HepG2 (cell line): ENCODE data around the gene LRRC28. TPM values are rescaled to one million over a fixed set of nuclear protein-coding genes. Genes with fewer than 3 reads are reported as not detected.
A peak's percentile ranks its signal among the peaks of the same experiment; 100 is the strongest.

Source experiments
- CBFB ChIP-seq: sonication (generic); formaldehyde crosslinking; IDR thresholded peaks from 2 replicates; pipeline ENCODE4 v1.4.0; 2020; ENCODE audit warnings: missing genetic modification reagents
- FOXK2 ChIP-seq: fragments of 450-650 bp; IDR thresholded peaks from 2 replicates; pipeline ENCODE4 v1.6.1; 2016
- KDM5A ChIP-seq: fragments of 200-600 bp; sonication (generic); IDR thresholded peaks from 2 replicates; pipeline ENCODE4 v1.7.0; 2018; ENCODE audit warnings: antibody characterized with exemption, mild to moderate bottlenecking, low read length, borderline replicate concordance
- KLF12 ChIP-seq: sonication (generic); formaldehyde crosslinking; IDR thresholded peaks from 2 replicates; pipeline ENCODE4 v1.4.0; 2020; ENCODE audit warnings: missing genetic modification reagents, borderline replicate concordance
- MAZ ChIP-seq, 2 experiments: sonication (generic) in 1 of 2; formaldehyde crosslinking in 1 of 2; IDR thresholded peaks; 2 replicates each; pipeline versions ENCODE4 v1.5.0 to v1.6.1; 2012 to 2020; ENCODE audit warnings: low read depth in 2 of 2, mild to moderate bottlenecking in 2 of 2, borderline replicate concordance in 1 of 2, improper control_type of control experiment in 1 of 2, low read length in 1 of 2, missing genetic modification reagents in 1 of 2, moderate library complexity in 1 of 2
- MYC ChIP-seq: sonication (generic); formaldehyde crosslinking; IDR thresholded peaks from 2 replicates; pipeline ENCODE4 v1.9.0; 2021; ENCODE audit warnings: missing genetic modification reagents, borderline replicate concordance
- NR2F1 ChIP-seq, 2 experiments: fragments of 450-650 bp in 1 of 2; formaldehyde crosslinking in 1 of 2; IDR thresholded peaks; 2 replicates each; pipeline versions ENCODE4 v1.5.0 to v1.6.1; 2016 to 2020; ENCODE audit warnings: mild to moderate bottlenecking in 1 of 2, missing compliant biosample characterization in 1 of 2, missing genetic modification reagents in 1 of 2, moderate library complexity in 1 of 2
- TBL1XR1 ChIP-seq: fragments of 150-350 bp; IDR thresholded peaks from 2 replicates; pipeline ENCODE4 v1.6.1; 2014; ENCODE audit warnings: borderline replicate concordance, low read length; ENCODE audit not compliant: partially characterized antibody
- YEATS2 ChIP-seq: sonication (generic); formaldehyde crosslinking; IDR thresholded peaks from 2 replicates; pipeline ENCODE4 v1.4.0; 2020; ENCODE audit warnings: missing genetic modification reagents, borderline replicate concordance
- polyA plus RNA-seq, 8 experiments: library from polyadenylated mRNA; depleted of rRNA in 3 of 8; stranded (reverse) in 7 of 8; unstranded in 1 of 8; fragments of >200 nt; fragmentation: Illumina TruSeq in 4 of 8; extraction: Trizol in 4 of 8; gene quantifications; 2 replicates each; pipeline versions ENCODE4 v1.2.1 to v1.2.3, GENCODE V29; 2011 to 2016; ENCODE audit warnings: low read depth in 4 of 8, missing spikeins in 1 of 8, mixed read lengths in 1 of 8; ENCODE audit not compliant: insufficient read depth in 1 of 8
- total RNA-seq, 5 experiments: library from RNA; depleted of rRNA; stranded (reverse); fragments of >200 nt; fragmentation: Illumina TruSeq; extraction: Trizol; gene quantifications; 2 replicates each; pipeline ENCODE4 v1.2.3, GENCODE V29; 2016; ENCODE audit warnings: low read depth in 1 of 5
- TF ChIP-seq, protein P1 (sequence below): sonication (generic); formaldehyde crosslinking; IDR thresholded peaks from 2 replicates; pipeline ENCODE4 v1.4.0; 2020; ENCODE audit warnings: missing genetic modification reagents
- TF ChIP-seq, protein P2 (sequence below): sonication (generic); formaldehyde crosslinking; IDR thresholded peaks from 2 replicates; pipeline ENCODE4 v1.4.0; 2020; ENCODE audit warnings: missing genetic modification reagents, borderline replicate concordance
- TF ChIP-seq, protein P3 (sequence below): sonication (generic); formaldehyde crosslinking; IDR thresholded peaks from 2 replicates; pipeline ENCODE4 v1.5.1; 2020; ENCODE audit warnings: mild to moderate bottlenecking, missing genetic modification reagents, borderline replicate concordance

The LRRC28 gene
- total and polyA plus RNA-seq, 2 of the 13 experiments (the other 11 are each of a cell fraction or from before 2014, with no cell fraction given) = 17.5 to 21.3 TPM

DNA sequence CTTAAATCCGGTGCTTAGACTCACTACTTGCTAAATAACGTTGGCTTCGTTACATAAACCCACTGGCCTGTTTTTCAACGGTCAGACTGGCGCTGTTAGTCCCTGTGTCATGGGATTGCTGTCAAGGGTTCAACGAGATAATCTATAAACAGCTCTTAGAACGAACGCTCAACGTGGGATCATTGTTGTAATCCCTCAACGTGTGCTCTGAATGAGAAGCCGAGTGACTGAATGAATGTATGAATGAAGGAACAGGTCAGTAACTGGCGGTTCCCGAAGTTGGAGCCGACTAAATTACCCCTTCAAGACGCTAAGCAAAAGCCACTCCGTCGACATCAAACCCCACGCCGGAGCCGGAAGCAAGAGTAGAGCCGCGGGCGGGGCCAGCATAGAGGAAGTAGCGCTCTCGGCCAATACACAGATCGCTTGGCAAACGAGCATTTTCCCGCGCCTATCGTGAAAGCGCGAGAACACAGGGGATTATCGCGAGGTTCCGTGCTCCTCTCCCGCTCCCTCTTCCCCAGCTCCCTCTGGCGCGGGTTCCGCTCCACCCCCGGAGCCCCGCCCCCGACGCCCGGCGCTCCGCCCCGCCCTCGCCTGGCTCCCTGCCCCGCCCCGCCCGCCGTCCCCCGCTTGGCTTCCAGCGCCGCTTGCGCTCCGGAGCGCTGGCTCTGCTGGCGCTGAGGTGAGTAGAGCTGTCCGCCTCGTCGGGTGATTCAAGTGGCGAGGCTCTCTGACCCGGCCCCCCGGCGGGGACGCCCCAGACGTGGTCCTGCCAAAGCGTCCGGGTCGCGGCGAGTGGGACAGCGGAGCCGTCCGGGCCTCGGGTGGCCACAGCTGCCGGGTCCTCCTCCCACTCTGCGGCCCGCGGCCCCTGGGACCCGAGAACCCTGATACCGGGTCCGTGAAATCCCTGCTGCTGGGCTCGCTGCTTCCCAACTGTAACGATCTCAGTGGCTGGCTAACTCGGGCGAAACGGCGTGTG lies at the start of gene LRRC28 (continued):
- TF ChIP-seq, protein P1, sequence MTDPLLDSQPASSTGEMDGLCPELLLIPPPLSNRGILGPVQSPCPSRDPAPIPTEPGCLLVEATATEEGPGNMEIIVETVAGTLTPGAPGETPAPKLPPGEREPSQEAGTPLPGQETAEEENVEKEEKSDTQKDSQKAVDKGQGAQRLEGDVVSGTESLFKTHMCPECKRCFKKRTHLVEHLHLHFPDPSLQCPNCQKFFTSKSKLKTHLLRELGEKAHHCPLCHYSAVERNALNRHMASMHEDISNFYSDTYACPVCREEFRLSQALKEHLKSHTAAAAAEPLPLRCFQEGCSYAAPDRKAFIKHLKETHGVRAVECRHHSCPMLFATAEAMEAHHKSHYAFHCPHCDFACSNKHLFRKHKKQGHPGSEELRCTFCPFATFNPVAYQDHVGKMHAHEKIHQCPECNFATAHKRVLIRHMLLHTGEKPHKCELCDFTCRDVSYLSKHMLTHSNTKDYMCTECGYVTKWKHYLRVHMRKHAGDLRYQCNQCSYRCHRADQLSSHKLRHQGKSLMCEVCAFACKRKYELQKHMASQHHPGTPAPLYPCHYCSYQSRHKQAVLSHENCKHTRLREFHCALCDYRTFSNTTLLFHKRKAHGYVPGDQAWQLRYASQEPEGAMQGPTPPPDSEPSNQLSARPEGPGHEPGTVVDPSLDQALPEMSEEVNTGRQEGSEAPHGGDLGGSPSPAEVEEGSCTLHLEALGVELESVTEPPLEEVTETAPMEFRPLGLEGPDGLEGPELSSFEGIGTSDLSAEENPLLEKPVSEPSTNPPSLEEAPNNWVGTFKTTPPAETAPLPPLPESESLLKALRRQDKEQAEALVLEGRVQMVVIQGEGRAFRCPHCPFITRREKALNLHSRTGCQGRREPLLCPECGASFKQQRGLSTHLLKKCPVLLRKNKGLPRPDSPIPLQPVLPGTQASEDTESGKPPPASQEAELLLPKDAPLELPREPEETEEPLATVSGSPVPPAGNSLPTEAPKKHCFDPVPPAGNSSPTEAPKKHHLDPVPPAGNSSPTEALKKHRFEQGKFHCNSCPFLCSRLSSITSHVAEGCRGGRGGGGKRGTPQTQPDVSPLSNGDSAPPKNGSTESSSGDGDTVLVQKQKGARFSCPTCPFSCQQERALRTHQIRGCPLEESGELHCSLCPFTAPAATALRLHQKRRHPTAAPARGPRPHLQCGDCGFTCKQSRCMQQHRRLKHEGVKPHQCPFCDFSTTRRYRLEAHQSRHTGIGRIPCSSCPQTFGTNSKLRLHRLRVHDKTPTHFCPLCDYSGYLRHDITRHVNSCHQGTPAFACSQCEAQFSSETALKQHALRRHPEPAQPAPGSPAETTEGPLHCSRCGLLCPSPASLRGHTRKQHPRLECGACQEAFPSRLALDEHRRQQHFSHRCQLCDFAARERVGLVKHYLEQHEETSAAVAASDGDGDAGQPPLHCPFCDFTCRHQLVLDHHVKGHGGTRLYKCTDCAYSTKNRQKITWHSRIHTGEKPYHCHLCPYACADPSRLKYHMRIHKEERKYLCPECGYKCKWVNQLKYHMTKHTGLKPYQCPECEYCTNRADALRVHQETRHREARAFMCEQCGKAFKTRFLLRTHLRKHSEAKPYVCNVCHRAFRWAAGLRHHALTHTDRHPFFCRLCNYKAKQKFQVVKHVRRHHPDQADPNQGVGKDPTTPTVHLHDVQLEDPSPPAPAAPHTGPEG (CRISPR knock-in tag) = 0 out of 2 replicates have a peak, but pooled peaks have one; percentile 48
- no peak for TF ChIP-seq CBFB (CRISPR knock-in tag)
- TF ChIP-seq, protein P2, sequence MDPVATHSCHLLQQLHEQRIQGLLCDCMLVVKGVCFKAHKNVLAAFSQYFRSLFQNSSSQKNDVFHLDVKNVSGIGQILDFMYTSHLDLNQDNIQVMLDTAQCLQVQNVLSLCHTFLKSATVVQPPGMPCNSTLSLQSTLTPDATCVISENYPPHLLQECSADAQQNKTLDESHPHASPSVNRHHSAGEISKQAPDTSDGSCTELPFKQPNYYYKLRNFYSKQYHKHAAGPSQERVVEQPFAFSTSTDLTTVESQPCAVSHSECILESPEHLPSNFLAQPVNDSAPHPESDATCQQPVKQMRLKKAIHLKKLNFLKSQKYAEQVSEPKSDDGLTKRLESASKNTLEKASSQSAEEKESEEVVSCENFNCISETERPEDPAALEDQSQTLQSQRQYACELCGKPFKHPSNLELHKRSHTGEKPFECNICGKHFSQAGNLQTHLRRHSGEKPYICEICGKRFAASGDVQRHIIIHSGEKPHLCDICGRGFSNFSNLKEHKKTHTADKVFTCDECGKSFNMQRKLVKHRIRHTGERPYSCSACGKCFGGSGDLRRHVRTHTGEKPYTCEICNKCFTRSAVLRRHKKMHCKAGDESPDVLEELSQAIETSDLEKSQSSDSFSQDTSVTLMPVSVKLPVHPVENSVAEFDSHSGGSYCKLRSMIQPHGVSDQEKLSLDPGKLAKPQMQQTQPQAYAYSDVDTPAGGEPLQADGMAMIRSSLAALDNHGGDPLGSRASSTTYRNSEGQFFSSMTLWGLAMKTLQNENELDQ (CRISPR knock-in tag) = 0 out of 2 replicates have a peak, but pooled peaks have one; percentile 52
- peak; percentile 51 for TF ChIP-seq MAZ (IDR thresholded peaks at IDR 0.05; ENCODE audit: borderline replicate concordance, low read depth, low read length)
- TF ChIP-seq MAZ (CRISPR knock-in tag; IDR thresholded peaks at IDR 0.05; ENCODE audit: low read depth) = peak; percentile 53; the same call in 1 of the 2 replicates
- no peak for TF ChIP-seq TBL1XR1
- TF ChIP-seq NR2F1 (CRISPR knock-in tag; IDR thresholded peaks at IDR 0.05) = no peak
- TF ChIP-seq FOXK2 = peak; percentile 23; the same call in 1 of the 2 replicates
- TF ChIP-seq, protein P3, sequence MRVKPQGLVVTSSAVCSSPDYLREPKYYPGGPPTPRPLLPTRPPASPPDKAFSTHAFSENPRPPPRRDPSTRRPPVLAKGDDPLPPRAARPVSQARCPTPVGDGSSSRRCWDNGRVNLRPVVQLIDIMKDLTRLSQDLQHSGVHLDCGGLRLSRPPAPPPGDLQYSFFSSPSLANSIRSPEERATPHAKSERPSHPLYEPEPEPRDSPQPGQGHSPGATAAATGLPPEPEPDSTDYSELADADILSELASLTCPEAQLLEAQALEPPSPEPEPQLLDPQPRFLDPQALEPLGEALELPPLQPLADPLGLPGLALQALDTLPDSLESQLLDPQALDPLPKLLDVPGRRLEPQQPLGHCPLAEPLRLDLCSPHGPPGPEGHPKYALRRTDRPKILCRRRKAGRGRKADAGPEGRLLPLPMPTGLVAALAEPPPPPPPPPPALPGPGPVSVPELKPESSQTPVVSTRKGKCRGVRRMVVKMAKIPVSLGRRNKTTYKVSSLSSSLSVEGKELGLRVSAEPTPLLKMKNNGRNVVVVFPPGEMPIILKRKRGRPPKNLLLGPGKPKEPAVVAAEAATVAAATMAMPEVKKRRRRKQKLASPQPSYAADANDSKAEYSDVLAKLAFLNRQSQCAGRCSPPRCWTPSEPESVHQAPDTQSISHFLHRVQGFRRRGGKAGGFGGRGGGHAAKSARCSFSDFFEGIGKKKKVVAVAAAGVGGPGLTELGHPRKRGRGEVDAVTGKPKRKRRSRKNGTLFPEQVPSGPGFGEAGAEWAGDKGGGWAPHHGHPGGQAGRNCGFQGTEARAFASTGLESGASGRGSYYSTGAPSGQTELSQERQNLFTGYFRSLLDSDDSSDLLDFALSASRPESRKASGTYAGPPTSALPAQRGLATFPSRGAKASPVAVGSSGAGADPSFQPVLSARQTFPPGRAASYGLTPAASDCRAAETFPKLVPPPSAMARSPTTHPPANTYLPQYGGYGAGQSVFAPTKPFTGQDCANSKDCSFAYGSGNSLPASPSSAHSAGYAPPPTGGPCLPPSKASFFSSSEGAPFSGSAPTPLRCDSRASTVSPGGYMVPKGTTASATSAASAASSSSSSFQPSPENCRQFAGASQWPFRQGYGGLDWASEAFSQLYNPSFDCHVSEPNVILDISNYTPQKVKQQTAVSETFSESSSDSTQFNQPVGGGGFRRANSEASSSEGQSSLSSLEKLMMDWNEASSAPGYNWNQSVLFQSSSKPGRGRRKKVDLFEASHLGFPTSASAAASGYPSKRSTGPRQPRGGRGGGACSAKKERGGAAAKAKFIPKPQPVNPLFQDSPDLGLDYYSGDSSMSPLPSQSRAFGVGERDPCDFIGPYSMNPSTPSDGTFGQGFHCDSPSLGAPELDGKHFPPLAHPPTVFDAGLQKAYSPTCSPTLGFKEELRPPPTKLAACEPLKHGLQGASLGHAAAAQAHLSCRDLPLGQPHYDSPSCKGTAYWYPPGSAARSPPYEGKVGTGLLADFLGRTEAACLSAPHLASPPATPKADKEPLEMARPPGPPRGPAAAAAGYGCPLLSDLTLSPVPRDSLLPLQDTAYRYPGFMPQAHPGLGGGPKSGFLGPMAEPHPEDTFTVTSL (CRISPR knock-in tag) = no peak
- TF ChIP-seq KLF12 = no peak
- 0 out of 2 replicates have a peak, but pooled peaks have one; percentile 35 for TF ChIP-seq MYC (CRISPR knock-in tag)
- peak; percentile 70 for TF ChIP-seq KDM5A
- TF ChIP-seq YEATS2 (CRISPR knock-in tag) = peak; percentile 93
